Naive thymus-derived CD8-positive, alpha-beta T cell (primary cell): ENCODE data around the gene KAZALD1. TPM values are rescaled to one million over a fixed set of nuclear protein-coding genes. Genes with fewer than 3 reads are reported as not detected.
A peak's percentile ranks its signal among the peaks of the same experiment; 100 is the strongest.

Source experiments
- ATAC-seq, 2 donors: fragments of 150-1000 bp; cut with Tn5 transposase in 1 of 2; sonication (Bioruptor Pico), chemical (Tn5 transposase) in 1 of 2; 1 replicate in 1 of 2; 2 replicates in 1 of 2; pipeline ENCODE4 v1.10.0; 2021; ENCODE audit warnings: mild to moderate bottlenecking in 2 of 2, moderate library complexity in 2 of 2
- POLR2A ChIA-PET: fragments of 350-600 bp; sonication (Branson Sonifier 250); formaldehyde crosslinking; loops from one replicate; lab custom pipeline; 2021; ENCODE audit warnings: antibody characterized with exemption; lab: Charles Lee
- DNase-seq, 10 donors: peaks; one replicate each; pipeline versions ENCODE4 v3.0.0 to v3.0.0-alpha.2; 2020 to 2022
- H3K27ac Mint-ChIP-seq, 10 donors: one replicate each; pipeline ENCODE4 v1.8.0; 2020 to 2022; ENCODE audit warnings: mild to moderate bottlenecking in 10 of 10, mixed read lengths in 10 of 10, moderate library complexity in 4 of 10, inconsistent platforms in 1 of 10
- H3K27me3 Mint-ChIP-seq, 5 donors: one replicate each; pipeline ENCODE4 v1.8.0; 2021 to 2022; ENCODE audit warnings: mixed read lengths in 5 of 5
- H3K36me3 Mint-ChIP-seq, 3 donors: one replicate each; pipeline ENCODE4 v1.8.0; 2020 to 2022; ENCODE audit warnings: mixed read lengths in 3 of 3, mild to moderate bottlenecking in 2 of 3, inconsistent platforms in 1 of 3
- H3K4me1 Mint-ChIP-seq, 4 donors: one replicate each; pipeline ENCODE4 v1.8.0; 2021 to 2022; ENCODE audit warnings: mixed read lengths in 4 of 4
- H3K4me3 Mint-ChIP-seq, 10 donors: one replicate each; pipeline ENCODE4 v1.8.0; 2020 to 2022; ENCODE audit warnings: mild to moderate bottlenecking in 10 of 10, mixed read lengths in 10 of 10, moderate library complexity in 6 of 10, inconsistent platforms in 1 of 10
- H3K9me3 Mint-ChIP-seq, 9 donors: one replicate each; pipeline ENCODE4 v1.8.0; 2020 to 2022; ENCODE audit warnings: mixed read lengths in 9 of 9, mild to moderate bottlenecking in 3 of 9, inconsistent platforms in 1 of 9, moderate library complexity in 1 of 9
- polyA plus RNA-seq, 3 donors: library from polyadenylated mRNA; unstranded; fragments of 300-500 nt; fragmentation: Illumina TruSeq; gene quantifications; one replicate each; pipeline ENCODE4 v1.2.3, GENCODE V29; 2021
- total RNA-seq, 8 experiments: library from RNA in 2 of 8; stranded (reverse) in 2 of 8; gene quantifications; one replicate each; pipeline ENCODE4 v1.2.3 and lab custom pipeline; 2021 to 2026

Gene KAZALD1
- total and polyA plus RNA-seq, 5 experiments from 2014 or later = not detected

GRCh38 chr10:101095004-101095403, 33.2 kb downstream of the KAZALD1 start:
- peaks cover 2 to 6% (median 3%) of the 10 kb centered on the region in 4 donors for H3K4me1 Mint-ChIP-seq

DNA sequence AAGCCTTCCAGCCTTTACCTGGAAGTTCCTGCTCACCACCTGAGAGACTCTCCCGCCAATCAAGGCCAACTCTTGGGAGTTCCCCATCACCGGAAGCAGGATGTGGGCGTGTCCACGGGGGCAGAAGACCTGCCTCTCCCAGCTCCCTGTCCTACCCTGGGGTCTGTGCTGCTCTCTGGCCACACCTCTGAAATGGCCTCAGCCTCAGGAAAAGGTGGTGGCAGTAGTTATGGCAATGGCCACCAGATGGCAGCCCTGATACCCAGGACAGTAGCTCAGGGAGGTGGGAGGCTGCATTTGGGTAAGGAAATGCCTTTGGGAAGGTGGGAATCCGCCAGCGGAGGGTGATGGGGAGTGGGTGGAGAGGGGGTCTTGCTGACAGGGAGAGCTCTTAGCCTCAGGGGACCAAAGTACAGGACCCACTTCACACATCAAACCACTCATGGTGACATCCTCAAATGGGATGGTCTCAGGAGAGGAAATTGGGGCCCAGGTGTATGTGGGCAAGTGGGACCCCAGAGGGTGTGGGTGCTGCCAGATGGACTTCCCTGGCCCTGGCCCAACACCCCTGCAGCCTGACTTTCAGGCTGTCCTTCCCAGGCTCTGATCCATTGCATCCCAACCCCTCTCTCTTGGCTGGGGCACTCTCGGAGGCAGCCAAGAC, 33.9 kb downstream of the KAZALD1 start:
- no peaks in the 10 kb centered on the region for H3K36me3 Mint-ChIP-seq
- peaks cover 2 to 6% (median 3%) of the 10 kb centered on the region in 4 donors for H3K4me1 Mint-ChIP-seq
- POLR2A ChIA-PET = interaction anchor here (1.8 kb wide), 1 partner anchor 47 kb away, joined by 10 read pairs; no protein-coding TSS in a partner anchor
- peak overlapping the region in 1 of 10 donors; percentile 34 for H3K27ac Mint-ChIP-seq
- no peaks in the 10 kb centered on the region for H3K9me3 Mint-ChIP-seq
- ATAC-seq (peak; percentile 89 to 96), DNase-seq (peak; percentile 48 to 81 (median 64))
- H3K27me3 Mint-ChIP-seq = peaks cover 30 to 93% (median 56%) of the 10 kb centered on the region in 5 donors
- H3K4me3 Mint-ChIP-seq = no peak overlapping the region

More at GRCh38 chr10:101095004-101095403, 33.2 kb downstream of the KAZALD1 start:
- POLR2A ChIA-PET = interaction anchor here (1.8 kb wide), 1 partner anchor 48 kb away, joined by 10 read pairs; no protein-coding TSS in a partner anchor
- Mint-ChIP-seq H3K27ac (peak overlapping the region in 1 of 10 donors; percentile 56), H3K4me3 (no peak overlapping the region), H3K9me3 (no peaks in the 10 kb centered on the region), H3K27me3 (peaks cover 32 to 93% (median 56%) of the 10 kb centered on the region in 5 donors), H3K36me3 (no peaks in the 10 kb centered on the region)
- DNase-seq = no peak
- no peak for ATAC-seq

DNA sequence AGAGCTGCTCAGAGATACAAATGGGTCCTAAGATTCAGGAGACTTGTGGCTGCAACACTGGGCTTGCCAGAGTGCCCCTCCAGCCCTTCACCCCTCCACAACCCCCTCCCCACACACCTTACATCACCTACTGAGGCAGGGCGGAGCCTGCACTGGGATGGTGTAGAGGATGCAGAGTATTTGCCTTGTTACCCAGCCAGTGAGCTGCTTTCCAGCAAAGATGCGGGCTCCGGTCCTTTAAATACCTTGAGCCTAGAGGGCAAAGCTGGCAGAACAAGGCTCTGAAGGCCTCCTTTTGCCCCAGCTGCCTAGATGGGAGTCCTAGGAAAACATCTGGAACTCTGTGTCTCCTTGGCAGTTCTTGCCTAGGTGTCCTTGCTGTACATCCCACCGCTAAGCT, 34.6 kb downstream of the KAZALD1 start:
- H3K27me3 Mint-ChIP-seq = peaks cover 26 to 93% (median 54%) of the 10 kb centered on the region in 5 donors
- DNase-seq (no peak), ATAC-seq (no peak)
- H3K4me3 Mint-ChIP-seq = no peak overlapping the region
- no peaks in the 10 kb centered on the region for H3K36me3 Mint-ChIP-seq
- POLR2A ChIA-PET = interaction anchor here (1.8 kb wide), 1 partner anchor 46 kb away, joined by 10 read pairs; no protein-coding TSS in a partner anchor
- no peaks in the 10 kb centered on the region for H3K9me3 Mint-ChIP-seq
- H3K4me1 Mint-ChIP-seq = peaks cover 2 to 6% (median 3%) of the 10 kb centered on the region in 4 donors
- H3K27ac Mint-ChIP-seq = no peak overlapping the region

GRCh38 chr10:101097881-101098280, 36.1 kb downstream of the KAZALD1 start:
- POLR2A ChIA-PET = no interaction called here
- no peak overlapping the region for H3K27ac Mint-ChIP-seq
- H3K27me3 Mint-ChIP-seq = peaks cover 28 to 93% (median 53%) of the 10 kb centered on the region in 5 donors
- no peak overlapping the region for H3K4me3 Mint-ChIP-seq
- DNase-seq = no peak
- peaks cover 2 to 6% (median 3%) of the 10 kb centered on the region in 4 donors for H3K4me1 Mint-ChIP-seq
- H3K9me3 Mint-ChIP-seq = no peaks in the 10 kb centered on the region
- no peak for ATAC-seq
- no peaks in the 10 kb centered on the region for H3K36me3 Mint-ChIP-seq

- peaks cover 27 to 84% (median 52%) of the 10 kb centered on the region in 5 donors for H3K27me3 Mint-ChIP-seq
- POLR2A ChIA-PET = no interaction called here
Observed at GRCh38 chr10:101099901-101100300, 38.1 kb downstream of the KAZALD1 start.

GRCh38 chr10:101101372-101101881, 39.6 kb downstream of the KAZALD1 start:
- DNase-seq (no peak), ATAC-seq (no peak)
- Mint-ChIP-seq H3K27me3 (peaks cover 23 to 74% (median 49%) of the 10 kb centered on the region in 5 donors), H3K36me3 (no peaks in the 10 kb centered on the region), H3K4me3 (no peak overlapping the region), H3K4me1 (no peaks in the 10 kb centered on the region), H3K27ac (no peak overlapping the region), H3K9me3 (no peaks in the 10 kb centered on the region)
- POLR2A ChIA-PET = no interaction called here

More at GRCh38 chr10:101099901-101100300, 38.1 kb downstream of the KAZALD1 start:
- H3K27ac Mint-ChIP-seq = no peak overlapping the region
- DNase-seq = no peak
- peaks cover 2 to 6% (median 3%) of the 10 kb centered on the region in 4 donors for H3K4me1 Mint-ChIP-seq
- no peak overlapping the region for H3K4me3 Mint-ChIP-seq
- no peak for ATAC-seq
- no peaks in the 10 kb centered on the region for H3K36me3 Mint-ChIP-seq
- no peaks in the 10 kb centered on the region for H3K9me3 Mint-ChIP-seq

- no peak for DNase-seq
- ATAC-seq = no peak
- Mint-ChIP-seq H3K36me3 (no peaks in the 10 kb centered on the region), H3K27me3 (peaks cover 30 to 76% (median 50%) of the 10 kb centered on the region in 5 donors), H3K9me3 (no peaks in the 10 kb centered on the region), H3K4me3 (no peak overlapping the region), H3K27ac (no peak overlapping the region), H3K4me1 (no peaks in the 10 kb centered on the region)
- POLR2A ChIA-PET = no interaction called here
Observed at GRCh38 chr10:101103430-101103829, 41.6 kb downstream of the KAZALD1 start.

DNA sequence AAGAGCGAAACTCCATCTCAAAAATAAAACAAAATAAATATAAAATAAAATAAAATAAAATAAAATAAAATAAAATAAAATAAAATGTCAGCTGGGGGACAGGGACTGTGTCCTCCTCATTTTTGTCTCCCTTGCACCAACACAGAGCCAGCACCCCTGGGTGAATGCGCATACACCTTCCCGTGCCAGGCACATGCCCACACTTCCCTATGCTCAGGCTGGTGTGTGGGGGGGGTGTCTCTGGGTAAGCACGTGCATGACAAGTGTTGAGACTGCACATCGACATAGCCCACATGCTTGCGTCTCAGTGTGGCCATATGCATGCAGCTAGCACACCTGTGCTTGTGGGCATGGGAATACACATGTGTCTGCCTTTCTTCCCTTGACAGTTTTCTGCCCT, 44.6 kb downstream of the KAZALD1 start:
- no peak overlapping the region for H3K4me3 Mint-ChIP-seq
- ATAC-seq (no peak), DNase-seq (peak in 1 of 10 donors; percentile 26)
- peaks cover 23 to 69% (median 49%) of the 10 kb centered on the region in 5 donors for H3K27me3 Mint-ChIP-seq
- H3K9me3 Mint-ChIP-seq = no peaks in the 10 kb centered on the region
- H3K27ac Mint-ChIP-seq = peak overlapping the region in 1 of 10 donors; percentile 57
- POLR2A ChIA-PET = no interaction called here
- no peaks in the 10 kb centered on the region for H3K4me1 Mint-ChIP-seq
- no peaks in the 10 kb centered on the region for H3K36me3 Mint-ChIP-seq

- DNase-seq (peak in 1 of 10 donors; percentile 31), ATAC-seq (no peak)
- POLR2A ChIA-PET = no interaction called here
- Mint-ChIP-seq H3K27me3 (peaks cover 18 to 67% (median 47%) of the 10 kb centered on the region in 5 donors), H3K4me3 (no peak overlapping the region), H3K4me1 (no peaks in the 10 kb centered on the region), H3K9me3 (no peaks in the 10 kb centered on the region), H3K36me3 (no peaks in the 10 kb centered on the region), H3K27ac (no peak overlapping the region)
Observed at GRCh38 chr10:101107771-101108170, 46.0 kb downstream of the KAZALD1 start.

- POLR2A ChIA-PET = no interaction called here
- no peaks in the 10 kb centered on the region for H3K36me3 Mint-ChIP-seq
Observed at GRCh38 chr10:101110856-101111523, 49.2 kb downstream of the KAZALD1 start.

DNA sequence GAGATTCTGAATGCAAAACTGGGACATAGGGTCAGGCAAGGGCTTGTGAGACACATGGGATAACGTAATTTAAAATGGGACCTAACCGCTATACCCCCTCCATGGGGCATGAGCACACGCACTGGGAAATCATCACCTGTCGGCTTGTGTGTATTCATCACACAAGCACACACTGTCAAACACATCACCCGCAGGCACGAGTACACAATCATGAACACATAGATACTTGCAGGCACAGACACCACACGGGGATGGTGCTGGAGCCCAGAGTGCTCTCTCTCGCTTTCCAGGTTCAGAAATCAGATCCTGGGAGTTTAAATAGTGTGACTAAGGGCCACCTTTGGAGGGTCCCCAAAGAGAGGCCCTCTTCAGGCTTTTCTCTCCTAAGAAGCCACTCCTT, 49.8 kb downstream of the KAZALD1 start:
- no peaks in the 10 kb centered on the region for H3K9me3 Mint-ChIP-seq
- no peaks in the 10 kb centered on the region for H3K36me3 Mint-ChIP-seq
- DNase-seq (peak in 1 of 10 donors; percentile 31), ATAC-seq (no peak)
- POLR2A ChIA-PET = no interaction called here
- no peaks in the 10 kb centered on the region for H3K4me1 Mint-ChIP-seq
- no peak overlapping the region for H3K27ac Mint-ChIP-seq
- no peak overlapping the region for H3K4me3 Mint-ChIP-seq
- H3K27me3 Mint-ChIP-seq = peaks cover 19 to 76% (median 45%) of the 10 kb centered on the region in 5 donors

More at GRCh38 chr10:101110856-101111523, 49.2 kb downstream of the KAZALD1 start:
- no peak overlapping the region for H3K4me3 Mint-ChIP-seq
- peaks cover 19 to 79% (median 44%) of the 10 kb centered on the region in 5 donors for H3K27me3 Mint-ChIP-seq
- no peaks in the 10 kb centered on the region for H3K9me3 Mint-ChIP-seq
- H3K27ac Mint-ChIP-seq = no peak overlapping the region
- ATAC-seq (no peak), DNase-seq (peak in 1 of 10 donors; percentile 31)
- H3K4me1 Mint-ChIP-seq = no peaks in the 10 kb centered on the region

GRCh38 chr10:101112799-101113594, 51.2 kb downstream of the KAZALD1 start:
- no peak overlapping the region for H3K4me3 Mint-ChIP-seq
- POLR2A ChIA-PET = no interaction called here
- no peaks in the 10 kb centered on the region for H3K4me1 Mint-ChIP-seq
- H3K27me3 Mint-ChIP-seq = peaks cover 14 to 69% (median 38%) of the 10 kb centered on the region in 5 donors
- no peak for ATAC-seq
- H3K27ac Mint-ChIP-seq = peak overlapping the region in 1 of 10 donors; percentile 20
- peak in 1 of 10 donors; percentile 45 for DNase-seq
- no peaks in the 10 kb centered on the region for H3K36me3 Mint-ChIP-seq
- H3K9me3 Mint-ChIP-seq = no peaks in the 10 kb centered on the region
